GM06990 (cell line): ENCODE results near the gene KLF16.

Experiments used
- DNase-seq: peaks from one replicate; pipeline ENCODE4 v3.0.0-alpha.2; 2011; ENCODE audit not compliant: insufficient read length; ENCODE audit errors: extremely low read depth
- H3K27me3 ChIP-seq: replicated peaks from 2 replicates; pipeline ENCODE4 v1.6.0; 2011; ENCODE audit warnings: low read length; ENCODE audit not compliant: control insufficient read depth, insufficient read depth
- H3K36me3 ChIP-seq: 2 replicates; pipeline ENCODE4 v1.5.1; 2011; ENCODE audit warnings: low read length; ENCODE audit not compliant: control insufficient read depth, insufficient read depth
- H3K4me3 ChIP-seq: replicated peaks from 2 replicates; pipeline ENCODE4 v1.5.1; 2011; ENCODE audit warnings: low read depth, mild to moderate bottlenecking, control low read depth, low read length
- TF ChIP-seq, protein P1 (sequence below): IDR thresholded peaks from 2 replicates; pipeline ENCODE4 v1.5.1; 2011; ENCODE audit warnings: low read length, control low read depth, mild to moderate bottlenecking, inconsistent platforms; ENCODE audit not compliant: insufficient read depth, poor library complexity, severe bottlenecking

KLF16 gene

DNA sequence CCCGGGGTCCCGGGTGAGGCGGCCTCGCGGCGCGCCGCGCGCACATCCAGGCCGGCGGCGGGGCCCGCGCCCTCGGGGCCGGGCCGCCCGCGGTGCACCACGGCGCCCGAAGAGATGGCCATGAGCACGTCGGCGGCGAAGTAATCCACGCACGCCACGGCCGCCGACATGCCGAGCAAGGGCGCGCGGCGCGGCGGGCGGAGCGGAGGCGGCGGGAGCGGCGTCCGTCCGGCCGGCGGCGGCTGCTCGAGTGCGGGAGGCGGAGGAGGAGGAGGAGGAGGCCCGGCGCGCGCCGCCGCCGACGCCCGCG, at the start of gene KLF16:
TSS of gene KLF16 (minus strand) at position 252 of the 310 bp plus-strand sequence. CDS start at position 170, 82 bp downstream.
- no peaks in the 10 kb centered on the region for H3K27me3 ChIP-seq
- no peaks in the 10 kb centered on the region for H3K36me3 ChIP-seq
- TF ChIP-seq, protein P1, sequence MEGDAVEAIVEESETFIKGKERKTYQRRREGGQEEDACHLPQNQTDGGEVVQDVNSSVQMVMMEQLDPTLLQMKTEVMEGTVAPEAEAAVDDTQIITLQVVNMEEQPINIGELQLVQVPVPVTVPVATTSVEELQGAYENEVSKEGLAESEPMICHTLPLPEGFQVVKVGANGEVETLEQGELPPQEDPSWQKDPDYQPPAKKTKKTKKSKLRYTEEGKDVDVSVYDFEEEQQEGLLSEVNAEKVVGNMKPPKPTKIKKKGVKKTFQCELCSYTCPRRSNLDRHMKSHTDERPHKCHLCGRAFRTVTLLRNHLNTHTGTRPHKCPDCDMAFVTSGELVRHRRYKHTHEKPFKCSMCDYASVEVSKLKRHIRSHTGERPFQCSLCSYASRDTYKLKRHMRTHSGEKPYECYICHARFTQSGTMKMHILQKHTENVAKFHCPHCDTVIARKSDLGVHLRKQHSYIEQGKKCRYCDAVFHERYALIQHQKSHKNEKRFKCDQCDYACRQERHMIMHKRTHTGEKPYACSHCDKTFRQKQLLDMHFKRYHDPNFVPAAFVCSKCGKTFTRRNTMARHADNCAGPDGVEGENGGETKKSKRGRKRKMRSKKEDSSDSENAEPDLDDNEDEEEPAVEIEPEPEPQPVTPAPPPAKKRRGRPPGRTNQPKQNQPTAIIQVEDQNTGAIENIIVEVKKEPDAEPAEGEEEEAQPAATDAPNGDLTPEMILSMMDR, result no peak
- peak within 1 kb of the TSS; percentile 70 for H3K4me3 ChIP-seq
- no peak for DNase-seq

DNA sequence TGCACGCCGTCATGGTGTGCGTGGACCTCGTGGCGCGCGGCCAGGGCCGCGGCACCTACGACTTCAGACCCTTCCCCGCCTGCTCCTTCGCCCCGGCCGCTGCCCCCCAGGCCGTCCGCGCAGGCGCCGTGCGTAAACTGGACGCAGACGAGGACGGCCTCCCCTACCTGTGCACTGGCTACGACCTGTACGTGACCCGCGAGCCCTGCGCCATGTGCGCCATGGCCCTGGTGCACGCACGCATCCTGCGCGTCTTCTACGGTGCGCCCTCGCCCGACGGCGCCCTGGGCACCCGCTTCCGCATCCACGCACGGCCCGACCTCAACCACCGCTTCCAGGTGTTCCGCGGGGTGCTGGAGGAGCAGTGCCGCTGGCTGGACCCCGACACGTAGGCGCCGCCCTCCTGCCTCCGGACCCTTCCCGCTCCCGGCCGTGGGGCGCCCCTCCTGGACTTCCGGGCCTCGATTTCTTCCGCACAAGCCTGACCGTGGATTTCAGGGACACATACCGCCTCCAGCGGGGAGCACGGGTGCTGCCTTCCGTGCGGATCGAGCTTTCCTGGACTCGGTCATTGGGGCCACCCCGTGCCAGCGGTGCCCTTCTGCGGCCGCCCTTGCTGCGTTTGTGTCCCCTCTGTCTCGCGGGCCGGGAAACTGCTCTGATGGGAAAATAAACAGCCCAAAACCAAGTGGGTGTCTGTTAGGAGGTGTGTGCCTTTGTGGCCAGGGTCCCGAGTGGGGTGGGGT, 49.6 kb upstream of the KLF16 start:
- peaks cover 18% of the 10 kb centered on the region for H3K36me3 ChIP-seq

GRCh38 chr19:1911995-1912394, 48.6 kb upstream of the KLF16 start:
- peaks cover 13% of the 10 kb centered on the region for H3K36me3 ChIP-seq
- no peak for DNase-seq
- no peak overlapping the region for H3K4me3 ChIP-seq
- TF ChIP-seq, protein P1, result no peak
- H3K27me3 ChIP-seq, result no peaks in the 10 kb centered on the region

More for the DNA sequence above, 49.6 kb upstream of the KLF16 start:
- TF ChIP-seq, protein P1, result no peak
- Histone ChIP-seq H3K27me3 (no peaks in the 10 kb centered on the region), H3K4me3 (no peak overlapping the region)
- no peak for DNase-seq

DNA sequence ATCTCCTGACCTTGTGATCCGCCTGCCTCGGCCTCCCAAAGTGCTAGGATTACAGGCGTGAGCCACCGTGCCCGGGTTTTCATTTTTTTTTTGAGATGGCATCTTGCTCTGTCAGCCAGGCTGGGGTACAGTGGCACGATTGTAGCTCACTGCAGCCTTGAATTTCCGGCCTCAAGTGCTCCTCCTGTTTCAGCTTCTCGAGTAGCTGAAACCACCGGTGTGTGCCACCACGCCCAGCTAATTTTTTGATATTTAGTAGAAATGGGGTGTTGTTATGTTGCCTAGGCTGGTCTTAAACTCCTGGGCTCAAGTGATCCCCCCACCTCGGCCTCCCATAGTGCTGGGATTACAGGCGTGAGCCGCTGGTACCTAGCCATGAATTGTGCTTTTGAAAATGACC, 47.7 kb upstream of the KLF16 start:
- H3K4me3 ChIP-seq, result no peak overlapping the region
- no peak for DNase-seq
- no peaks in the 10 kb centered on the region for H3K27me3 ChIP-seq
- TF ChIP-seq, protein P1, result no peak
- peaks cover 13% of the 10 kb centered on the region for H3K36me3 ChIP-seq

- TF ChIP-seq, protein P1, result no peak
- DNase-seq, result no peak
Measured at GRCh38 chr19:1910177-1910576, 46.8 kb upstream of the KLF16 start.

DNA sequence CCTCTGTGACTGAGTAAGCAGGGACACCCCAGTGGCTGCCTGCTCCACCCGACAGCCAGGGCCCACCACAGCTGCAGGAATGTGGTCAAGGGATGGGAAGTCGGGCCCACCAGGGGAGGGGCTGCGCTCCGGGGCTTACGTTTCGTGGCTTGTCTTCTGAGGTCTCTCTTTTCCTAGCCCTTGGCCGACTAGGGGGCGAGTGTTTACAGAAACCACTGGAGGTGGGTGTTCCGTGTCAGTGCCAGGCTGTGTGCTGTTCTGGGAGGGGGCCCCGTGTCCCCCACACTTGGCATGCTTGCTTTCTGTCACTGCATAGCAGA, 46.3 kb upstream of the KLF16 start:
- Histone ChIP-seq H3K36me3 (peaks cover 13% of the 10 kb centered on the region), H3K27me3 (no peaks in the 10 kb centered on the region), H3K4me3 (no peak overlapping the region)
- TF ChIP-seq, protein P1, result no peak
- no peak for DNase-seq

More at GRCh38 chr19:1910177-1910576, 46.8 kb upstream of the KLF16 start:
- Histone ChIP-seq H3K4me3 (no peak overlapping the region), H3K27me3 (no peaks in the 10 kb centered on the region), H3K36me3 (peaks cover 13% of the 10 kb centered on the region)
